Stimulated activated CD4-positive, alpha-beta T cell treated with anti-CD3 and anti-CD28 coated beads, Interleukin-1b, Interleukin-23, amount 100 ng/mL, for 4 hours (primary cell): ENCODE results near the gene CACNA1D.
"Not testable (repeated sequence)": the region's sequence is repeated elsewhere in the genome, so short reads cannot be mapped to it uniquely, and the experiment has no call there.

Source experiments
- DNase-seq, 2 donors: peaks; one replicate each; pipeline ENCODE4 v3.0.0-alpha.2; 2020; ENCODE audit warnings: low read depth in 2 of 2

CACNA1D gene

GRCh38 chr3:53493963-53494791 lies at the start of gene CACNA1D:
TSS of gene CACNA1D (plus strand) at chr3:53494611. CDS start at chr3:53495167, 556 bp downstream.
- DNase-seq, result peak in 1 of 2 donors; percentile 16

GRCh38 chr3:53457068-53457467 lies 37.3 kb upstream of the CACNA1D start:
- no peak for DNase-seq

GRCh38 chr3:53460326-53460725 lies 34.1 kb upstream of the CACNA1D start:
- no peak for DNase-seq

- DNase-seq, result no peak
Observed at GRCh38 chr3:53464424-53464823, 30.0 kb upstream of the CACNA1D start.

GRCh38 chr3:53469758-53470157 lies 24.7 kb upstream of the CACNA1D start:
- DNase-seq, result not testable (repeated sequence)

GRCh38 chr3:53473422-53473821 lies 21.0 kb upstream of the CACNA1D start:
- DNase-seq, result no peak

- DNase-seq, result not testable (repeated sequence)
Observed at GRCh38 chr3:53476372-53476771, 18.0 kb upstream of the CACNA1D start.

GRCh38 chr3:53477689-53478088 lies 16.7 kb upstream of the CACNA1D start:
- not testable (repeated sequence) for DNase-seq

- DNase-seq, result no peak
Observed at GRCh38 chr3:53478166-53478830, 16.1 kb upstream of the CACNA1D start.

GRCh38 chr3:53478921-53479664 lies 15.3 kb upstream of the CACNA1D start:
- no peak for DNase-seq

GRCh38 chr3:53482227-53482626 lies 12.2 kb upstream of the CACNA1D start:
- no peak for DNase-seq

GRCh38 chr3:53483821-53484220 lies 10.6 kb upstream of the CACNA1D start:
- DNase-seq, result no peak

GRCh38 chr3:53484984-53485383 lies 9.4 kb upstream of the CACNA1D start:
- no peak for DNase-seq

- no peak for DNase-seq
Observed at GRCh38 chr3:53485675-53486403, 8.6 kb upstream of the CACNA1D start.

- DNase-seq, result no peak
Observed at GRCh38 chr3:53486961-53487654, 7.3 kb upstream of the CACNA1D start.

- no peak for DNase-seq
Observed at GRCh38 chr3:53489386-53489785, 5.0 kb upstream of the CACNA1D start.

GRCh38 chr3:53489787-53490458 lies 4.5 kb upstream of the CACNA1D start:
- DNase-seq, result no peak

GRCh38 chr3:53490459-53490968 lies 3.9 kb upstream of the CACNA1D start:
- no peak for DNase-seq

GRCh38 chr3:53491276-53491675 lies 3.1 kb upstream of the CACNA1D start:
- DNase-seq, result no peak

- no peak for DNase-seq
Observed at GRCh38 chr3:53493595-53493962, 832 bp upstream of the CACNA1D start.
